Activated naive CD8-positive, alpha-beta T cell treated with anti-CD3 and anti-CD28 coated beads, Interleukin-2, amount 50 U/mL, for 24 hours (primary cell): Measurements from ENCODE around the gene ZFP36L1.

Experiments used
- ATAC-seq: fragments of 150-1000 bp; cut with Tn5 transposase; one replicate; pipeline ENCODE4 v1.10.0; 2021
- DNase-seq: peaks from one replicate; pipeline ENCODE4 v3.0.0; 2021
- H3K27ac Mint-ChIP-seq: one replicate; pipeline ENCODE4 v1.8.0; 2021; ENCODE audit warnings: mild to moderate bottlenecking, mixed read lengths
- H3K27me3 Mint-ChIP-seq: one replicate; pipeline ENCODE4 v1.8.0; 2021; ENCODE audit warnings: mixed read lengths
- H3K36me3 Mint-ChIP-seq: one replicate; pipeline ENCODE4 v1.8.0; 2021; ENCODE audit warnings: low read depth, mixed read lengths
- H3K4me1 Mint-ChIP-seq: one replicate; pipeline ENCODE4 v1.8.0; 2021; ENCODE audit warnings: mixed read lengths
- H3K4me3 Mint-ChIP-seq: one replicate; pipeline ENCODE4 v1.8.0; 2021; ENCODE audit warnings: mild to moderate bottlenecking, moderate library complexity, mixed read lengths
- H3K9me3 Mint-ChIP-seq: one replicate; pipeline ENCODE4 v1.8.0; 2021; ENCODE audit warnings: mixed read lengths

The ZFP36L1 gene

DNA sequence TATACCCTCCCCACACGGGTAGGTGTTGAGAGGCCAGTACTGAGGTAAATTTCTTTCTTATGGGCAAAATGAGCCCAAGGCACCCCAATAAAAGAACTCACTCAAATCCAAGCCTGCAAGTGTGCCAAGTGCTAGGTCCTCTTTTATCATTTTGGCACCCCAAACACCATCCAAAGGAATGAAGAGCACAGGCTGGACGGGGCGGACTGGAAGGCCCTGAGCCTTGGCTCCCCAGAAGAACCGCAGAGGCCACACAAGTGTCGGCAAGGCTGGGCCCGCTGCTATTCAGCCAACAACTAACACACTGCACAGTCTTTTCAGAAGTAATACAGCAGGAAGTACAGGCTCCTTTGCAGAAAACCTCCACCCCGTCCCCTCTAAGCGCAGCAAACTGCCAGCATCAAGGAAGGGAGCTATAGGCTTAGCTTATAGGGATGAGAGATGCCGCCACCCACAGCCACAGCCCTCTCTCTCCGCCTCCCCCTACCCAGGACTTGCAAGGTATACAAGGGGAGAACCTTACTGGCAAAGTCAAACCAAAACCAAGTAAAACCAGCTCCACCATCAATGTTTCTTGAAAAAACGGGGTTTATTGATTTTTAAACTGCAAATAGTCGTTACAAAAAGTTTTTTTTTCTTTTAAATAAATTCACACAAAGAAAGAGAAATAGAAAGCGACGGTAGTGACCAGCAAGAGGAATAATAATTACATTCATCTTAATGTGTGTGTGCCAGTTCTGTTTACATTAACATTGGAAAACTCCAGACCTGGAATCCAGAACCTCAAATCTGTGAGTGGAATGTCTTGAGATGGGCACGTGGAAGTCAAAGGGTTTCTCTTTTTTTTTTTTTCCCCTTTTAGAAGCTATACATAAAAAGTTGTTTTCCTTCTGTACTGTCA, 5.5 kb downstream of the ZFP36L1 start:
- Mint-ChIP-seq H3K4me3 (peak overlapping the region; percentile 92), H3K27ac (peak overlapping the region; percentile 84), H3K9me3 (no peaks in the 10 kb centered on the region), H3K27me3 (no peaks in the 10 kb centered on the region), H3K4me1 (peaks cover 68% of the 10 kb centered on the region), H3K36me3 (peaks cover 53% of the 10 kb centered on the region)
- DNase-seq: no peak
- no peak for ATAC-seq

DNA sequence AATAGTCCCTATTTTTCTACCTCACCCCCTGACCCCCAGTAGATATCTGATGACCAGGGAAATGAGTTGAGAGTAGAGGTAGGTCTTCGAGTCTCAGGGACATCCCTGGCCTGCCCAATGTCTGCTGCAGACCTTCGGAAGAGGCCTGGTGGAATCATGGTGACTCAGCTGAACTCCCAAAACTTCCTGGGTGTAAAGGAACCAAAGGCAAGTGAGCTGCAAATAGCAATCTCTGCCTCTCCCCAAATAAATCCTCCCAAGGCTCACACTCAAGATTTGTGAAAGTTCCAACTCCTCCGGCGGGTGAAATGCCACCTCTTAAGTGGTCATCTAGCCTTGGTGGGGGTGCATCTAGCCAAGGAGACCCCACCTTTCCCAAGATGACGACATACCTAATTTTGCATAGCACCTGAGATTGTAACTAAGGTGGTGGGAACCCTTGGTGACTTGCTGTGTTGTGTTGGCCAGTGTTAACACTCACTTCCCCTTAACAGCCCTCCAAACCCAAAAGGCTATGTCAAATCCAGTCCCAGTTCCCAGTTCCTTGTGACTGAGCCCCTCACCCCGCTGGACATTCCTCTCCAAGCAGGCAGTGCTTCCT, 6.3 kb downstream of the ZFP36L1 start:
- Mint-ChIP-seq H3K27ac (peak overlapping the region; percentile 84), H3K36me3 (peaks cover 47% of the 10 kb centered on the region), H3K4me1 (peaks cover 76% of the 10 kb centered on the region), H3K9me3 (no peaks in the 10 kb centered on the region), H3K4me3 (peak overlapping the region; percentile 92), H3K27me3 (no peaks in the 10 kb centered on the region)
- no peak for ATAC-seq
- DNase-seq: no peak

DNA sequence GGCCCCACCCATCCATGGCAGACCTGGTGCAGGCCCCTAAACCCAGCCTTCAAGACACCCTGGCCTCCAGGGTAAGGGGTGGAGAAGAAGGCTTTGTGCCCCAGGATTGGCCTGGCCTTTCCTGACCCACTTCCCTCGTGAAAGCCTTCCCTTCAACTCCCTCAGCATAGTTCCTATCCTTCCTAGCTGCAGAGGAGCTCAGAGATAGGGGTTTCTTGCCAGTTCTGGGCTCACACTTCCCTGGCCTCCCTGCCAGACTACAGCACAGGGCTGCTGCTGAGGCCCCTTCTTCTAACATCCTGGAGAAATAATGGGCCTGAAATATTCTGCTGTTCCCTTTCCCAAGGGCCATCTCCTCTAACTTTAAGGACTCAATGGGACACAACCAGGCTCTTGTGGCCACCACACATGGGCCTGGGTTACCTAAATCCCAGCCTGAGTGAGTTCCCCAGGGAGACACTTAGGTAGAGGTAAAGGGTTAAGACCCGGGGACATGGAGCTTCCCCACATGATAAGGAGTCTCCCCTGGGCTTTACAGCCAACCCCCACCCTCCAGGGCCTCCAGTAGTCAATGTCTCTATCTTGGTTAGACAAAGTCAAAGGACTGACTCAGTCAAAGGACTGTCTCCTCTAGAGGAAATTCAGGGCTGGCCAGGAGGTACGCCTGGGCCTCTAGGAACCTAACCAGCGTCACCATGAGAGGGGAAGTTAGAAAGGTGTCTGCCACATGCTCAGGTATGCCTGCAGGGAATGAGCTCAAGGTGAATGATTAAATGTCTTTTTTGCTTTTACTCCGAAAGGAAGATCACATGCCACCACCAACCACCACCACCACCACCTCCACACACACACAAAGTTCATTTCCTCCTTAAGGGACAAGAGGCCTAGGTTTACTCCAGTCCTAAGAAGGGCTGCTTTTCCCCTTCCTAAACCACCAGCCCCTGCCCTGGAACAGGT, 7.1 kb downstream of the ZFP36L1 start:
- ATAC-seq (peak; percentile 16), DNase-seq (no peak)
- H3K4me3 Mint-ChIP-seq: peak overlapping the region; percentile 92
- H3K4me1 Mint-ChIP-seq: peaks cover 84% of the 10 kb centered on the region
- H3K9me3 Mint-ChIP-seq: no peaks in the 10 kb centered on the region
- peak overlapping the region; percentile 84 for H3K27ac Mint-ChIP-seq
- H3K27me3 Mint-ChIP-seq: no peaks in the 10 kb centered on the region
- peaks cover 40% of the 10 kb centered on the region for H3K36me3 Mint-ChIP-seq

DNA sequence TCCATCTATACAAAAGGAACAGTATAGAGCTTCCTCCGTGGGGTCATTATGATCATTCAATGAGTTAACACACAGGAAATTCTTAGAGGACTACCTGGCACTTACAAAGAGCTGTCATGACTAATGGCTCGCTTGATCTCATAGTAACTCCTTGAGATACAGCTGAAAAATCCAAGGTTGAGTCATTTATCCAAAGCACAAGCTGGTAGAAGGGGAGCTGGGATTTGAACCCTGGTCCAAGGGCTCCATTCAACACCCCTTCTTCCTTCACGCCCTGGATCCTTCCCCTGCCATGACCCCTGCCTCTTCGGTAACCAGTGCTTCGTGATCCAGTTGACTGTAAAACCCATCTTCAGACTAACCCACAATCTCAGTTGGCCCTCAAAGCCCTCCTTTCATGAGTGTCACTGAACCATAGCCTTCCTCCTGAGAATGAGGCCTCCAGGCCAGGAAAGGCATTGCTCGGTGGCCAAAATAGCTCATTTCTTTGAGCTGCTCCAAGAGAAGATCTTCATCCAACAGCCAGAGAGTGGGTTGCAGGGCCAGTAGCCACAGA, 7.8 kb downstream of the ZFP36L1 start:
- H3K4me1 Mint-ChIP-seq: peaks cover 89% of the 10 kb centered on the region
- H3K27ac Mint-ChIP-seq: peak overlapping the region; percentile 84
- H3K9me3 Mint-ChIP-seq: no peaks in the 10 kb centered on the region
- H3K36me3 Mint-ChIP-seq: peaks cover 32% of the 10 kb centered on the region
- ATAC-seq (no peak), DNase-seq (no peak)
- H3K27me3 Mint-ChIP-seq: no peaks in the 10 kb centered on the region
- no peak overlapping the region for H3K4me3 Mint-ChIP-seq

DNA sequence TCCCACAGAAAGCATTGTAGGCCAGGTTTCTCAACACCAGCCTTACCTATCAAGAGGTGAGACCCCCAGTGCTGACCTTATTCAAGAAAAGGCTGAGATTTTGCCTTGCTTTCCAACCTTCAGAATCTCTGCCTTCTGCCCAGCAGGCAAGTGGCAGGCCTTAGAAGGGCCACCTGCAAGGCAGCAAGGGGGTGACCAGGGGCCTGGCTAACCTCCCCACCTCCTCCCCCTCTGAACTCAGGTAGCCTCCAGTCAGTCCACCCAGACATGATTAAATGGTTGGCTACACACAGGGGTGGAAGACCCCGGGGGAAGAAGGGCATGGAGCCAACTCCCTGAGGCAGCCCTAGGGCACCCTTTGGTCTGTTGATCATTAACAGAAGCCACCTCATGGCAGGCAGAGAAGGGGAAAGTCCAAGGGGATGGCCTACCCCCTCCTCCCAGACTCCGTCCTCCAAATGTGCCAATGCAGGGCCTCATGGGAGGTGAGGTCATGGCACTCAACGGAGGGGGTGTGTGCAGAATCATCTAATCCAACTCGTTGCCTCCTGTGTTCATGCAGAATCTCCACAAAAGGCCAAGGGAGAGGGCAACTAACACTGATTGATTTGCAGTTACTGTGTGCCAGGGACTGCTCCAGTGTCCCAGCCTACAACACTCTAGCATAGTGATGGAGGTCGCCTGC, 8.5 kb downstream of the ZFP36L1 start:
- H3K36me3 Mint-ChIP-seq: peaks cover 25% of the 10 kb centered on the region
- H3K4me3 Mint-ChIP-seq: no peak overlapping the region
- DNase-seq: no peak

DNA sequence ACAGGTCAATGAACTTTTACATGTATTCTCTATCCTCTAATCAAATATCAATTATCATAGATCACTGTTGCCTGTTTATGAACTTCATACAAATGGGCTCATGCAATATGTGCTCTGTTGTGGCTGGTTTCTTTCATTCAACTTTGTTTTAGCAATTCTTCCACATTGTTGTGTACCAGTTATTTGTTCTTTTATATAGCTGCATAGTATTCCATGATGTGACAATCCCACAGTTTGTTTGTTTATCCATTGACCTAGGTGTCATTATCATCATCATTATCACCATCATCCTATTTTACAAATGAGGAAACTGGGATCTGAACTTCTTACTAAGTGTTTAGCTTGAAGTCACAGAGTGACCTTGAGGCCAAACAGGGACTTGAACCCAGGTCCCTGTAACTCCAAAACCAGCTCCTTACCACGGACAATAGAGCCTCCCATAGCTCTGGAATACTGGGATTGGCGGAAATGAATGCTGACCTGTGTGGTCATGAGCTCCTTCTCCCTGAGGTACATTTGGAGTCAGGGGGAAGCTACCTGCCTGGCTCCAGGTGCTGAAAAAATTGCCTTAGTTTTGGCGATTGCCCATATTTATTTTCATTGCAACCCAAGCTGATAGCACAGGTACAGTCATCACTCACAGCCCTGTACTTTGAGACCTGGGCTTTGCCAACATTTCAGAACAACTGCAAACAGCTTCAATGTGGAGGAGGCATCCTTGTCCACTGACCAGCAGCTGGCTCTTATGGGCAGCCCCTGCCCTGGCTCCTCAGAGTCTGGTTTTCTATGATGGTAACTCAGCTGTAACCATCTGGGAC, 9.2 kb downstream of the ZFP36L1 start:
- H3K27ac Mint-ChIP-seq: peak overlapping the region; percentile 14
- ATAC-seq (no peak), DNase-seq (no peak)
- peaks cover 94% of the 10 kb centered on the region for H3K4me1 Mint-ChIP-seq
- H3K27me3 Mint-ChIP-seq: no peaks in the 10 kb centered on the region
- H3K4me3 Mint-ChIP-seq: no peak overlapping the region
- H3K9me3 Mint-ChIP-seq: no peaks in the 10 kb centered on the region
- H3K36me3 Mint-ChIP-seq: peaks cover 18% of the 10 kb centered on the region

More for the DNA sequence above, 8.5 kb downstream of the ZFP36L1 start:
- H3K4me1 Mint-ChIP-seq: peaks cover 92% of the 10 kb centered on the region
- H3K27me3 Mint-ChIP-seq: no peaks in the 10 kb centered on the region
- peak; percentile 1 for ATAC-seq
- no peaks in the 10 kb centered on the region for H3K9me3 Mint-ChIP-seq
- H3K27ac Mint-ChIP-seq: peak overlapping the region; percentile 84

DNA sequence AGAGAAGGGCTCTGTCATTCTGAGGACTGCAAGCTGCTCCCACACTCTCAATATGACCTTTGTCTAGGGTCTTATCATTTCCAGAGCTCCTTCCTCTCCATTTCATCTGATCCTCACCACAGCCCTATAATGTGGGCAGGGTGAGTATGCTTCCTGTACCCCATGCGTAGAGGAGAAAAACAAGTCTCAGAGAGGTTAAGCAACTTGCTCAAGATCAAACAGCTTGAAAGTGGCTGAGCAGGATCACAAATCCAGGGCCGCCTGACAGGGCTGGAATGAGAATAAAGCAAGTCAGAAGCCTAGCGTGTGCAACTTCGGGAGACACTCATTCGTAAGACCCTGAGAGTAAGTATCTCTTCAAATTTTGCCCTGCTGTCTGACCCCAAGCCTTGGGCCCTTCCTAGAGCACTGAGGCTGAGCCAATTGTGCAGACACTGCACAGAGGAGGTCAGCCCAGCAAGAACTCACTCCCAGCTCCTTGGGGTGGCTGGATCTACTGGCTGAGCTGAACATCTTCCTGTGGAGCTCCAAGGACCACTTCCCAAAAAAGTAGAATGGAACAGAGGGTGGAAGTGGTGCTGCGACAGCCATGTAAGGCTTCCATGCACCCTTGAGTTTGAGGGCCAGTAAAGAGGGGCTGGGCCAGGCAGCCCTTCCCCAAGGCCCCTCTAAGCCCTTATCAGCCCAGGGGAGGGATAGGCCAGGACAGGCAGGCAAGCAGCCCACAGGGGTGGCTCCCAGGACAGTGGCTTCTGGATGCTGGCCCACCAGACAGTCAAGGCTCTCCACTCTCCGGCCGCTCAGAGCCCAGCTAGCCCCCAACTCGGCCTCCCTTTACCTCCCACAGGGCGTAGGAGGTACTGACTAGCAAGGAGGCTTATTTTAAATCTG, 10.5 kb downstream of the ZFP36L1 start:
- Mint-ChIP-seq H3K36me3 (peaks cover 6% of the 10 kb centered on the region), H3K27ac (peak overlapping the region; percentile 71), H3K4me1 (peaks cover 93% of the 10 kb centered on the region), H3K4me3 (peak overlapping the region; percentile 47), H3K27me3 (no peaks in the 10 kb centered on the region), H3K9me3 (no peaks in the 10 kb centered on the region)
- ATAC-seq (peak; percentile 76), DNase-seq (no peak)

DNA sequence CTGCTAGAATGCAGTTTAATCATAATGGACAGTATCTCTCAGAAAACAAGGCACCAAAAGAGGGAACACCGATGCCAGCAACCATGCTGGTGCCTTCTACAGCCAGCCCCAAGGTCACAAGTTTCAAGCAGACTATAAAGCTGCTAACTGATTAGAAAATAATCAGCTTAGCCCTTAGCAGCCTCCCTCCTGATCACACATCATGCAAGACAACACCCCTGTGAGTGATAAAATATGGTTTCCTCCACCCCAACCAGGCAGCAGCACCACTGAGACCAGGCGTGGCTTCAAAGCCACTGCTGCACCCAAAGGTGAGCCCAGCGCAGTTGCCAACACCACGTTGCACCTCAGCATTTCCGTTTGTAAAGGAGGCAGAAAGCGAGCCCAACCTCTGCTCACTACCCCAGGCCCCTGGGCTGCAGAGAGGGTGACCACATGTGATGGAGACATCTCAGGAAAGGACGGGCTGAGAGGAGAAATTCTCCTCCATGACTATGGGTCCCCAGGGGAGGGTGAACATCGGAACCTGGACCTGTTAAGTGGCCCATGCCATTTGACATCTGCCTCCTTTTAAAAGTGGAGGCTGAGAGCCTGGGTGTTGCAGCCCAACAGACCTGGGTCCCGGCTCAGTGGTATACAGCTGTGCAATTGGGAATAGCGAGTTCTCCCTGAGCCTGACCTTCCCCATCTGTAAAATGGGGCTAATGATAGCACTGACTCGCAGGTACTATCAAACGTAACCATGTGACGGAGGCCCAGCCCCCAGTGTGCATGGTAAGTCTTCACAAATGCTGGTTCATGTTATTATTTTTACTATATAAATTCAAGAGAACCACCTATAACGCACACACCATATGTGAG, 11.5 kb downstream of the ZFP36L1 start:
- ATAC-seq (peak; percentile 30), DNase-seq (no peak)
- Mint-ChIP-seq H3K27me3 (no peaks in the 10 kb centered on the region), H3K9me3 (no peaks in the 10 kb centered on the region), H3K36me3 (no peaks in the 10 kb centered on the region), H3K27ac (peak overlapping the region; percentile 88), H3K4me1 (peaks cover 84% of the 10 kb centered on the region), H3K4me3 (peak overlapping the region; percentile 60)

DNA sequence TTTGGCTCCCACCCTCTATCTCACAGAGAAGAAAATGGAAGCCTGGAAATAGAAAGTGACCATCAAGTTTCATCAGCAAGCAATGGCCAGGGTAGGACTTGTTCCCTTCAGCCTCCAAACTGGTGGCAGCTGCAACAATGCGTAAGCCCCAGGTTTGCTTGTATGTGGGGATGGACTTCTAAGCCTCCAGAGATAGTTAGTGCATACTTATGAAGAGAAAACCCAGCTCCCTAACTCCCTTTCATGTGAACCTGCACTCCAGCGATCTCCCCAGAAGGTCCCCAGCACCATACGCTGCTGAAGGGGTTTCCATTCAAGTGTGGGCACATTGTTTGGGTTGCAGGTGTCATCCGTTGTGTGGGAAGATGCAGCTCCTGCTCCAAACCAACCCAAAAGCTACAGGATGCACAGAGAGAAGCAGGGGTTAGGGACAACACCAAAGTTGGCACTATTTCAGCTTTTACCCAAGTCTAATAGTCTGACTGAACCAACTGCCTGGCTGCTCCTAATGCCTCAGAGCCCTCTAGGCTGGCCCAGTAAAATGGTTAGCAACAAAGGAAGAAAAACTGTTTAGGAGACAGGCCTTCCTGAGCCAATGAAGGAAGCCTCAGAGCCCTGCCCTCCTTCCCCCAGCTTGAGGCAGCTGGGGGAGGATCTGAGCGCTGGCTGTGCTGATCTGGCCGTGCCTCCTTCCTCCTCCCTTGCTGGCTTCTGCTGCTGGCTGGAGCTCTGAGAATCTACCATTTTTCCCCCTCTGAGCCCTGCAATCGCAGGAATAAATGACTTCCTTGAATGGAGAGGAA, 12.3 kb downstream of the ZFP36L1 start:
- Mint-ChIP-seq H3K4me3 (peak overlapping the region; percentile 71), H3K36me3 (no peaks in the 10 kb centered on the region)

DNA sequence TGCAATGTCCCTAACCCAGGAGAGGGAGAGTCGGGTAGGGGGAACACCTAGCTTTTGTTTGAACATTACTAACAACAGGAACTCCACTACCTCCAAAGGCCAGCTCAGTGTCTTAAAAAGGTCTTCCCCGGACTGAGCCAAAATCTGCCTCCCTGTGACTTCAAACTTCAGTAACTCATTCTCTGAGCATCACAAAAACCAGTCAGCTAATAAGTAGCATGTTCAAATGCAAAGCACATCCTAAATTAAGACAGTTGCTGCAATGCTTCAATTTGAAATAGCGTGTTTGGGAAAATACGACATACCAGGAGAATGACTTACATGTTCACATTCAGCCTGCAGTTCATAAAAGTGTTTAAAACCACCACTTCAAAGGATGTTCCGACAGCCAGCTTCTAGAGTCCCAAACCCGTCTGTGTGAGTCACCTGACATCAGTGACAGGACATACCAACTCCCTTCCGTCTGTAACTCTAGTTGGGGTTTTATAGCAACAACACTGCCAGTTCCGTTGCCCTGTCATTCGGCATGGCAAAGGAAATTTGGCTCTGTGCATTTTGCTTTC, 13.0 kb downstream of the ZFP36L1 start:
- no peaks in the 10 kb centered on the region for H3K27me3 Mint-ChIP-seq
- H3K9me3 Mint-ChIP-seq: peaks cover 6% of the 10 kb centered on the region
- H3K4me3 Mint-ChIP-seq: peak overlapping the region; percentile 71
- no peak for DNase-seq
- peak; percentile 50 for ATAC-seq
- peak overlapping the region; percentile 88 for H3K27ac Mint-ChIP-seq
- H3K36me3 Mint-ChIP-seq: no peaks in the 10 kb centered on the region
- peaks cover 74% of the 10 kb centered on the region for H3K4me1 Mint-ChIP-seq

More for the DNA sequence above, 12.3 kb downstream of the ZFP36L1 start:
- Mint-ChIP-seq H3K9me3 (peaks cover 2% of the 10 kb centered on the region), H3K27me3 (no peaks in the 10 kb centered on the region), H3K4me1 (peaks cover 79% of the 10 kb centered on the region), H3K27ac (peak overlapping the region; percentile 88)
- DNase-seq: no peak
- no peak for ATAC-seq

DNA sequence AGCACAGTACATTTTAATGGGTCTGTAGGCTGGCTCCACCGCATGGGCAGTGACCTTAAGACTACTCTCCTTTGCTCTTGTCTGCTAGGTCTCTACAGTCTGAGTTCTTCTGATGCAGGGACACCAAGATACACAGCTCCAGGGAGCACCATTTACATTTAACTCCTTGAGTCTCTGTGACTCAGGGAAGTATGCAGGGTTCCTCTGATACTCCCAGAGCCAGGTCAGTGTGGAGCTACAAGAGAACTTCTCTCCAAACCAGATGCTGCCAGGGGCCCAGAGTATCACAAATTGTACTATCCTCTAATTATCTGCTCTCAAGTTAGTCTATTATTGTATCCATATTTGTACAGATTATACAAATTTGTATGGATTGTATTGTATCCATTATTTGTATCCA, 15.2 kb downstream of the ZFP36L1 start:
- H3K9me3 Mint-ChIP-seq: peaks cover 8% of the 10 kb centered on the region
- no peaks in the 10 kb centered on the region for H3K36me3 Mint-ChIP-seq
- no peak overlapping the region for H3K27ac Mint-ChIP-seq
- H3K27me3 Mint-ChIP-seq: no peaks in the 10 kb centered on the region
- no peak for ATAC-seq
- peaks cover 63% of the 10 kb centered on the region for H3K4me1 Mint-ChIP-seq
- no peak for DNase-seq
- H3K4me3 Mint-ChIP-seq: no peak overlapping the region
